SJCRH30 (cell line): ENCODE data around the gene WDR73. TPM values are rescaled to one million over a fixed set of nuclear protein-coding genes. Genes with fewer than 3 reads are reported as not detected.

Experiments used
- DNase-seq, 2 experiments: peaks; one replicate each; pipeline ENCODE4 v3.0.0-alpha.2; 2015 to 2020
- H3K27ac ChIP-seq: fragments of 250-450 bp; sonication (Bioruptor Pico); 2 replicates; pipeline ENCODE4 v1.5.1; 2020; ENCODE audit warnings: mild to moderate bottlenecking, moderate library complexity
- H3K27me3 ChIP-seq: fragments of 250-450 bp; sonication (Bioruptor Pico); 2 replicates; pipeline ENCODE4 v1.5.1; 2020; ENCODE audit warnings: mild to moderate bottlenecking, moderate library complexity
- H3K36me3 ChIP-seq: fragments of 250-450 bp; sonication (Bioruptor Pico); 2 replicates; pipeline ENCODE4 v1.5.1; 2020; ENCODE audit warnings: mild to moderate bottlenecking, moderate library complexity
- H3K4me1 ChIP-seq: fragments of 250-450 bp; sonication (Bioruptor Pico); 2 replicates; pipeline ENCODE4 v1.5.1; 2020; ENCODE audit warnings: mild to moderate bottlenecking, moderate library complexity
- H3K4me3 ChIP-seq: fragments of 250-450 bp; sonication (Bioruptor Pico); 2 replicates; pipeline ENCODE4 v1.5.1; 2020; ENCODE audit warnings: mild to moderate bottlenecking, moderate library complexity
- H3K9me3 ChIP-seq: fragments of 250-450 bp; sonication (Bioruptor Pico); replicated peaks from 2 replicates; pipeline ENCODE4 v1.5.1; 2020; ENCODE audit warnings: mild to moderate bottlenecking, moderate library complexity
- total RNA-seq: library from RNA; depleted of rRNA; stranded (reverse); fragments of >200 nt; shearing (Covaris generic); gene quantifications from 2 replicates; pipeline ENCODE4 v1.2.3, GENCODE V29; 2014; rRNA removed

Gene WDR73
- total RNA-seq, 1 experiment from 2014 or later = 26.3 TPM

- Histone ChIP-seq H3K9me3 (no peaks in the 10 kb centered on the region), H3K27me3 (no peaks in the 10 kb centered on the region), H3K36me3 (no peaks in the 10 kb centered on the region), H3K4me3 (no peak overlapping the region), H3K27ac (no peak overlapping the region), H3K4me1 (peaks cover under 1% of the 10 kb centered on the region; the same call in 1 of the 2 replicates)
- no peak for DNase-seq
Measured at GRCh38 chr15:84594617-84595290, 59.3 kb downstream of the WDR73 start.

- H3K4me1 ChIP-seq = no peaks in the 10 kb centered on the region
- H3K27ac ChIP-seq = no peak overlapping the region
- H3K4me3 ChIP-seq = no peak overlapping the region
- H3K36me3 ChIP-seq = no peaks in the 10 kb centered on the region
- no peaks in the 10 kb centered on the region for H3K27me3 ChIP-seq
- H3K9me3 ChIP-seq = no peaks in the 10 kb centered on the region
- DNase-seq = no peak
Measured at GRCh38 chr15:84591815-84592214, 62.3 kb downstream of the WDR73 start.

GRCh38 chr15:84590406-84590805, 63.7 kb downstream of the WDR73 start:
- H3K4me3 ChIP-seq = no peak overlapping the region
- no peaks in the 10 kb centered on the region for H3K4me1 ChIP-seq
- H3K36me3 ChIP-seq = no peaks in the 10 kb centered on the region
- no peak overlapping the region for H3K27ac ChIP-seq
- no peak for DNase-seq
- H3K27me3 ChIP-seq = no peaks in the 10 kb centered on the region
- no peaks in the 10 kb centered on the region for H3K9me3 ChIP-seq

Other genes with a start within 250 kb of the WDR73 start
- gene ZSCAN2, start 53.3 kb downstream of the WDR73 start, total RNA-seq = 10.5 and 16.4 TPM in 2 replicates
- gene NMB, start 3.9 kb upstream of the WDR73 start, total RNA-seq = 4.2 and 4.4 TPM in 2 replicates
- 258 and 277 TPM in 2 replicates for gene SEC11A, start 61.9 kb upstream of the WDR73 start, total RNA-seq
- 12.6 and 13.0 TPM in 2 replicates for gene ZNF592, start 94.3 kb upstream of the WDR73 start, total RNA-seq
- 35.9 and 49.9 TPM in 2 replicates for gene ALPK3, start 163.1 kb upstream of the WDR73 start, total RNA-seq
- not detected in 2 replicates for gene SLC28A1, start 230.4 kb upstream of the WDR73 start, total RNA-seq